HS-27A (cell line): ENCODE results near the gene FRK.
"Not testable (repeated sequence)": the region's sequence is repeated elsewhere in the genome, so short reads cannot be mapped to it uniquely, and the experiment has no call there.

Experiments
- DNase-seq: peaks from one replicate; pipeline ENCODE4 v3.0.0-alpha.2; 2012; ENCODE audit warnings: low read depth, missing footprints

The FRK gene

GRCh38 chr6:116008470-116009243 lies 52.0 kb downstream of the FRK start:
- no peak for DNase-seq

GRCh38 chr6:116004841-116005815 lies 55.6 kb downstream of the FRK start:
- no peak for DNase-seq

- DNase-seq = no peak
These were observed 57.0 kb downstream of the FRK start for GRCh38 chr6:116003668-116004067.

DNA sequence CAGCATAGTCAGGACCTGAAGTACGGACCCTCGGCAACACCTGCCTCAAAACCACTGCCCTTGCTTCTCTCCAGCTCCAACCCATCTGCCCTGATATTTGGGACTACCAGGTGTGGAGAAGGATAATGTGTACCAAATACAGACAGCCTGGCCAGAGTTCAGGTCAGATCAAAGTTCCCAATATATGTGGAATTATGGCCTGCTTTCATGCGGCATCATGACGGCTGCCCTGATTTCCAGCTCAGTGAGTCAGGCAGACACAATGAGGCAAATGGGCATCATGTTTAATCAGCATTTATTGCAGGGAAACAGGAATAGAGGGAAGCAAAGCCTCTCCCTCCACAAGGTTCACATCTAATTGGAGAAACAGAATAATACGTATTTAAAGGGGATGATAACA lies 57.9 kb downstream of the FRK start:
- DNase-seq = no peak

- DNase-seq = no peak
These were observed 61.5 kb downstream of the FRK start for GRCh38 chr6:115999235-115999634.

DNA sequence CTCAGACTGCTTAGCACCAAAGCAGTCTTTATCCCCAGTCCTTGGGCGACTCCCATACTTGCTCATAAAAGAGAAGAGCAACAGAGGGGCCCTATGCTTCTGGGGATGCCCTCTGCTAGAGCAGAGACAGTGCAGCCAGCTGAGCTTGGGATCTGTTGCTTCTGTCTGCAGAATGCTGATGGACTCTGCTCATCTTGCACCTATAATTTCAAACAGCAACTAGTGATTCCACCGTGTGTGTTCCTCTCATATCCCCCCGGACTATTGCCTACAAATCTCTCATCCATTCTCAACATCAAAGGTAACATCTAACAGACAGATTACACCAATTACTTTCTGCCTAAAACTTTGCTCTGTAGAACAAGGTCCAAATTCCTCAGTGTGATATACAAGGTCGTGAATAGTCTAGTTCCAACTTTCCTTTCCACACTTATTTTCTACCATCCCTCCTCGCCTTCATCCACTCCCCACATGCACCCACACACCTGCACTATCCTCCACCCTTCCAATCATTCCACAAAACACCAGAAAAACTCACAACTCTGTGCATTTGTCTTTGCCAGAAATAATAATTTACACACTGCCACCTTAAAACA lies 62.6 kb downstream of the FRK start:
- DNase-seq = no peak

DNA sequence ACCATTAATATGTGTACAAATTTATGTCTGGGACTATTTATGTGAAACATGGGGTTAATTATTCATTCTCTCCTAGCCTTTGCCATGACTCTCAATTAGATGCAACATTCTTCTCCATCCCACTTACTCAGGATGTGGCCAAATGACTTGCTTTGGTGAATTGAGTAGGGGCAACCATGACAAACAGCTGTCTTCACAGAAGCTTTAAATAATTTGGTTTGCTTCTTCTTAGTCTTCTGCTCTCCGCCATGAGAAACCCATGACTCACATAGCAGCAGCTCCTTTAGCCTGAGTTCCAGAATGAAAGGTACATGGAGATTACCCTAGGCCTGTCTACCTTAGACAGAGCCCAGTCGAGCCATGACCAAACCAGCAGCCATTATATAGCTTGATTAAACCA lies 74.7 kb downstream of the FRK start:
- no peak for DNase-seq

- no peak for DNase-seq
These were observed 75.9 kb downstream of the FRK start for GRCh38 chr6:115984809-115985208.

- DNase-seq = no peak
These were observed 76.7 kb downstream of the FRK start for GRCh38 chr6:115983998-115984397.

GRCh38 chr6:115982453-115982852 lies 78.2 kb downstream of the FRK start:
- DNase-seq = no peak

DNA sequence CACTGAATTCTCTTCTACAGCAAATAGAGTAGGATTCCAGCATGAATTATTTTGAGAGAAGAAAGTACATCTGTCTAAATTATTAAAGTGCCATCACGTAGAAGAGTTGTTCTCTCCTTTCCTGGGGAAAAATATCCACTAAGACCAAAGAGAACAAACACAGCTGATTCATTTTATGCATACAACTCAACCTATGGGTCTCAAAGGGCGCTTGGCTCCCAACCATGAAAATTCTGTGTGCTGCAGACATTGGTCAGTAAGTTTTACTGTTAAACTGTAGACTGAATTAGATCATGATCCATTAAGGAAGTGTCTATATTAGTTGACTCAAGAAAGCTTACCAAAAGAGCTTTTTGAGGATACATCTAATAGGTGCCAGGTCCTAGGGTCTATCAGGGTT lies 83.5 kb downstream of the FRK start:
- no peak for DNase-seq

GRCh38 chr6:115976321-115976870 lies 84.3 kb downstream of the FRK start:
- no peak for DNase-seq

DNA sequence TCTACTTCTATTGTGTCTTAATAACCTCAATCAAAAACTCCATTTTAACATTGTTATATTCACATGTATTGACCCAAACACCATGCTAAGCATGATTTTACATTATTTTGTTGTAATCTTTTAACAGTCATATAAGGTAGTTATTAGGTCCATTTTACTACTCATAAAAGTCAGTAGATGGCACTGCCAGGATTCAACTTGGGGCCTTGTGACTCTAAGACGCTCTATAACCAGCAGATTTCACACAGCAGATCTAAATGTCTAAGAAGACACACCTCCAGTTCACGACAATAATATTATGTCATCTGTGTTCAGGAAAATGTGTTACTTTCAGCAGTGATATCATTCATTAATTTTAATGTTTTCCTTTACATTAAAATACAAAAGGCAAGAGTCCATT lies 88.0 kb downstream of the FRK start:
- no peak for DNase-seq

DNA sequence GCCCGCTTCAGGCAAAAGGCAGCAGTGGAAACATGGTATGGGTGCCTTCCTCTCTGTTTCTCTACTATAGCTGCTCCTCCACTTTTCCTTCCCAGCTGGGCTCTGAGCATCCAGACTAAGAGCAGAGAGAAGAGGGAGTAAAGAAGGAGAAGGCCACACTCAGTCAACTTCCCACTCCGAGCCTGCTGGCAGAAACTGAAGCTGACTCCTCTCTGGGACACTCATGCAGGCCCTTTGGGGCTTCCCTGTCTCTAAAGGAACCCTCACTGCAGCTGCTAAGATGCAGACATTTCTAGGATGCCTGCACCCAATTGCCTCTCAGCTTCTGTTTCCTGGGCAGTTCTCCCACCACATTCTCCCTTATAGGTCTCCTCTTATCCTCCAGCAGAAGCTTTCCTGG lies 88.9 kb downstream of the FRK start:
- DNase-seq = no peak

GRCh38 chr6:115969930-115970273 lies 90.8 kb downstream of the FRK start:
- no peak for DNase-seq

DNA sequence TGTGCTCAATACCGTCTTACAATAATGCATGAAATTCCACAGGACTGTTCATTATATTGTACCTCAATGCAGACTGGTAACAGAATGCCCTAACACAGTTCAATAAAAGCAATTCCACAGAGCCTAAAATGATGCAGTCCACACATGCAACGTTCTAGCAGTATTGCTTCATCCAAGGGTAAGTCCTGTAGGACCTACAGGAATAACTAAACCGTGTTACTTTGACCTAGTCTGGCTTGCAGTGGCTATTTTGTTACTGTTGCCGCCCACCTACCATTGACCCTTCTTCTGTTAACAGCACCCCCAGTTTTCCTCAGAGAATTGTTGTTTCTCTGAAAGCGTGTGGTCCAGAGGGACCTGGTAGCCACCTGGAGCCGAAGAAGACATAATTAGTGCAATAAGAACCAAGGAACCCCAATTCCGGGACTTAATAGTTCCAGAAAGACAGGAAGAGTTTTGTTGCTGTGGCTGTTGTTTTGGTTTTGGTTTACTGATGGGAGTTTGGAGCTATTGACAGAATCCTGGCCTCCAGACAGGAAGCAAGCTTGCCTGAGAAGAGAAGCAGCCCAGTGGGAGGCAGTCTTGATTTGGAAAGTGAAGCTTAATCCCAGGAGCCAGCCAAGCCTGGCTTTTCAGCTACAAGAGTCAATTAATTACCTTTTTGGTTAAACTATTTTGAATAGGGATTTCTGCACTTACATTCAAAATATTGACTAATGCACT lies 91.3 kb downstream of the FRK start:
- DNase-seq = no peak

GRCh38 chr6:115960286-115960685 lies 100.4 kb downstream of the FRK start:
- not testable (repeated sequence) for DNase-seq

DNA sequence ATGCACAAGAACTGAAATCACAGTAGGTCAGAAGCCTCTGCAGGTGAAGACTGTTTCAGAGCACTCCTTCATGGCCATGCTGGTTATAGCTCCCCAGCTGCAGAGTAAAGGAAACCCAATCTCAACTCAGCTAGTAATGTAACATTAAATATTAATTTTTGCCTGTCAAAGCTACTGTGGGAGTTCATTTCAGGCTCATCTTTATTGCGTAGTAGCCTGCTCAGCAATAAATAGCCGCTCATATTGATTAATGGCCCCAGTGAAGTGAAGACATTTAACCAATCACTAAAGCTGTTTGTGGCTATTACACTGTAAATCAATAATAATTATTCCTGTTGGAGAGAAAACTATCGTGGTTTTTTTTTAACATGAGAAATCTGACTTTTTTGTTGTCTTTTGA lies 101.7 kb downstream of the FRK start:
- no peak for DNase-seq

DNA sequence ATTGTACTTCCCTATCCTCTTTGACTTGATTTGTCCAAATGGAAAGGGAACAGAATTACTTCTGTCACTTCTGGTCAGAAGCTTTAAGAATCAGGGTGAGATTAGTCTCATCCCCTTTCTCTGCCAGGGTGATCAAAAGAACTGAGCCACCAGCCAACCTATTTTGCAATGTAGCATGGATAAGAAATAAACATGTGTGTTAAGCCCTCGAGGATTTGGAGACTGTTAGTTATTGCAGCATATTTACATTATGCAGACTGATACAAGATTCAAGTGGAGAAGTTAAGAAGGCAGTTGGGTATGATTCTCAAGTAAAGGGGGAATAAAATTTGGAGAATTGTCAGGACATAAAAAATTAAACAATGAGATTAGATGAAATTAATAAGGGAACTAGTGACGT lies 106.0 kb downstream of the FRK start:
- no peak for DNase-seq

DNA sequence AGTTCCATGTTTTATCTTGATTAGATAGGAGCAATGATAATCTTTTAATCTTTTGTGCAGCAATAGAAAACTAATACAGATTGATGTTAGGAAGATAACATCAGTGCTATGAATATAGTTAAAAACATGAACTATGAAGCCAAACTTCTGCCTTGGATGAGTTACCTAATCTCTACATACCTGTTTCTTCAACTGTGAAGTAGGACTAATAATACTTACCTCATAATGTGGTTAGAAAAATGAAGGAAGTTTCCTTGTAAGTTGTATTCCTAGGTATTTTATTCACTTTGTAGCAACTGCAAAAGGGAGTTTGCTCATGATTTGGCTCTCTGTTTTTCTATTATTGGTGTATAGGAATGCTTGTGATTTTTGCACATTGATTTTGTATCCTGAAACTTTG lies 111.9 kb downstream of the FRK start:
- DNase-seq = no peak

- DNase-seq = no peak
These were observed 112.6 kb downstream of the FRK start for GRCh38 chr6:115947966-115948541.

DNA sequence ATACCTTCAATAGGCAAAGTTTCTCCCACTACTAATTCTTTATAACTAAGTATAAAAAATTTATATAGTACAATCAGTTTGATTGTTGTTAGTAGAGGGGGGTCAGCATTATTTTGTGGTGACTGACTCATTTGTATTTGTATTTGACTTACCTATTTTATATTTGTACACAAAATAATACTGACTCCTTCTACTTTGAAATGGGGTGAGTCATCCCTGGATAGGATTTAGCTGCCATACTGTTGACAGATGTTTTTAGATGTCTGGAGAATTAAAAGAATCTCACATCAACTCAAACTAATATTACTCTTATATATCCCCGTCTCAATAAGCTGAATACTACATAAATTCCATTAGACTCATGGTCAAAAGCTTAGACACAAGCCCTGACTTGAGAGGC lies 114.9 kb downstream of the FRK start:
- DNase-seq = no peak
